HG02840 (cell line): ENCODE data around the gene ADCY5.

Experiments
- ATAC-seq: cut with Tn5 transposase; IDR thresholded peaks from one replicate; pipeline ENCODE4 v1.9.1; 2021; ENCODE audit warnings: mild to moderate bottlenecking, moderate library complexity, moderate number of reproducible peaks; ENCODE audit not compliant: unreplicated experiment, low FRiP score

ADCY5 gene

GRCh38 chr3:123347691-123348264 is 101.1 kb downstream of the ADCY5 start:
- ATAC-seq: no peak

GRCh38 chr3:123347205-123347604 is 101.7 kb downstream of the ADCY5 start:
- no peak for ATAC-seq

- no peak for ATAC-seq
Observed at GRCh38 chr3:123346021-123346420, 102.9 kb downstream of the ADCY5 start.

GRCh38 chr3:123344907-123345594 is 103.8 kb downstream of the ADCY5 start:
- no peak for ATAC-seq

GRCh38 chr3:123344175-123344906 is 104.5 kb downstream of the ADCY5 start:
- no peak for ATAC-seq

- no peak for ATAC-seq
Observed at GRCh38 chr3:123343296-123344174, 105.4 kb downstream of the ADCY5 start.

GRCh38 chr3:123342631-123343080 is 106.2 kb downstream of the ADCY5 start:
- ATAC-seq: no peak

- no peak for ATAC-seq
Observed at GRCh38 chr3:123341871-123342630, 106.8 kb downstream of the ADCY5 start.

GRCh38 chr3:123340336-123340735 is 108.6 kb downstream of the ADCY5 start:
- ATAC-seq: no peak

GRCh38 chr3:123339302-123339701 is 109.6 kb downstream of the ADCY5 start:
- ATAC-seq: no peak

- ATAC-seq: no peak
Observed at GRCh38 chr3:123338620-123339061, 110.2 kb downstream of the ADCY5 start.

GRCh38 chr3:123337948-123338619 is 110.8 kb downstream of the ADCY5 start:
- ATAC-seq: no peak

- ATAC-seq: no peak
Observed at GRCh38 chr3:123337226-123337625, 111.7 kb downstream of the ADCY5 start.

- no peak for ATAC-seq
Observed at GRCh38 chr3:123336441-123336851, 112.4 kb downstream of the ADCY5 start.

- no peak for ATAC-seq
Observed at GRCh38 chr3:123336001-123336400, 112.9 kb downstream of the ADCY5 start.

- ATAC-seq: no peak
Observed at GRCh38 chr3:123335007-123335670, 113.8 kb downstream of the ADCY5 start.

GRCh38 chr3:123334056-123334455 is 114.8 kb downstream of the ADCY5 start:
- no peak for ATAC-seq

GRCh38 chr3:123333401-123333800 is 115.5 kb downstream of the ADCY5 start:
- ATAC-seq: no peak
